Liver (tissue), 9 donors: ENCODE data around the gene BACH1. TPM values are rescaled to one million over a fixed set of nuclear protein-coding genes. Genes with fewer than 3 reads are reported as not detected.

Experiments used
- DNase-seq: peaks from one replicate; pipeline ENCODE4 v3.0.0-alpha.2; 2017; ENCODE audit warnings: low spot score
- H3K27ac ChIP-seq, 2 donors: one replicate each; pipeline ENCODE4 v1.7.0; 2013; ENCODE audit warnings: inconsistent platforms in 2 of 2, low read length in 2 of 2, control low read depth in 1 of 2, low read depth in 1 of 2, mild to moderate bottlenecking in 1 of 2
- H3K27me3 ChIP-seq, 4 donors: one replicate each; pipeline versions ENCODE4 v1.6.1 to v1.7.0; 2013; ENCODE audit warnings: low read length in 3 of 4, inconsistent platforms in 1 of 4, mild to moderate bottlenecking in 1 of 4, moderate library complexity in 1 of 4; ENCODE audit not compliant: control insufficient read depth in 4 of 4, insufficient read depth in 4 of 4
- H3K36me3 ChIP-seq, 4 donors: one replicate each; pipeline versions ENCODE4 v1.6.1 to v1.7.0; 2013; ENCODE audit warnings: low read length in 3 of 4, mild to moderate bottlenecking in 3 of 4, low read depth in 1 of 4, moderate library complexity in 1 of 4; ENCODE audit not compliant: control insufficient read depth in 4 of 4, insufficient read depth in 3 of 4
- H3K4me1 ChIP-seq, 4 donors: one replicate each; pipeline versions ENCODE4 v1.6.1 to v1.7.0; 2013; ENCODE audit warnings: low read length in 3 of 4, mild to moderate bottlenecking in 3 of 4, moderate library complexity in 1 of 4; ENCODE audit not compliant: control insufficient read depth in 4 of 4, insufficient read depth in 4 of 4
- H3K4me3 ChIP-seq, 3 donors: one replicate each; pipeline versions ENCODE4 v1.6.1 to v1.7.0; 2013; ENCODE audit warnings: low read length in 3 of 3, control low read depth in 1 of 3, low read depth in 1 of 3, mild to moderate bottlenecking in 1 of 3
- H3K9ac ChIP-seq, 2 donors: one replicate each; pipeline ENCODE4 v1.7.0; 2013; ENCODE audit warnings: low read length in 2 of 2, mild to moderate bottlenecking in 2 of 2, moderate library complexity in 2 of 2, control low read depth in 1 of 2, low read depth in 1 of 2
- H3K9me3 ChIP-seq, 4 donors: one replicate each; pipeline versions ENCODE4 v1.6.1 to v1.7.0; 2013; ENCODE audit warnings: low read length in 3 of 4; ENCODE audit not compliant: control insufficient read depth in 4 of 4
- EGR1 ChIP-seq, 2 donors: IDR thresholded peaks; 2 replicates each; pipeline ENCODE4 v1.6.1; 2016 to 2018; ENCODE audit warnings: antibody characterized with exemption in 2 of 2, low read depth in 2 of 2
- FOXA1 ChIP-seq: IDR thresholded peaks from 2 replicates; pipeline ENCODE4 v1.6.1; 2016; ENCODE audit warnings: antibody characterized with exemption
- FOXA2 ChIP-seq: IDR thresholded peaks from 2 replicates; pipeline ENCODE4 v1.6.1; 2016; ENCODE audit warnings: antibody characterized with exemption
- GABPA ChIP-seq, 2 donors: IDR thresholded peaks in 1 of 2; conservative IDR thresholded peaks in 1 of 2; 2 replicates each; pipeline ENCODE4 v1.6.1; 2016; ENCODE audit warnings: antibody characterized with exemption in 2 of 2, mild to moderate bottlenecking in 1 of 2, moderate library complexity in 1 of 2
- HNF4A ChIP-seq, 2 donors: conservative IDR thresholded peaks; 2 replicates each; pipeline ENCODE4 v1.6.1; 2016; ENCODE audit warnings: antibody characterized with exemption in 2 of 2, mild to moderate bottlenecking in 2 of 2
- HNF4G ChIP-seq: IDR thresholded peaks from 2 replicates; pipeline ENCODE4 v1.6.1; 2016; ENCODE audit warnings: antibody characterized with exemption
- JUND ChIP-seq, 2 donors: IDR thresholded peaks; 2 replicates each; pipeline ENCODE4 v1.6.1; 2016; ENCODE audit warnings: antibody characterized with exemption in 2 of 2
- NR2F2 ChIP-seq: IDR thresholded peaks from 2 replicates; pipeline ENCODE4 v1.6.1; 2016; ENCODE audit warnings: antibody characterized with exemption
- RAD21 ChIP-seq, 2 donors: IDR thresholded peaks; 2 replicates each; pipeline ENCODE4 v1.6.1; 2016; ENCODE audit warnings: antibody characterized with exemption in 2 of 2, mild to moderate bottlenecking in 2 of 2
- RXRA ChIP-seq, 2 donors: IDR thresholded peaks; 2 replicates each; pipeline ENCODE4 v1.6.1; 2017 to 2018; ENCODE audit warnings: antibody characterized with exemption in 2 of 2, mild to moderate bottlenecking in 1 of 2
- SP1 ChIP-seq: IDR thresholded peaks from 2 replicates; pipeline ENCODE4 v1.6.1; 2018; ENCODE audit warnings: antibody characterized with exemption, mild to moderate bottlenecking
- TAF1 ChIP-seq: conservative IDR thresholded peaks from 2 replicates; pipeline ENCODE4 v1.6.1; 2016; ENCODE audit warnings: antibody characterized with exemption, mild to moderate bottlenecking
- WGBS: extraction: QIAGEN DNeasy Blood & Tissue Kit; methylation state at CpG from one replicate; pipeline ENCODE4 v1.1.7; 2013; 5-methylcytosine and 5-hydroxymethylcytosine counted together
- polyA plus RNA-seq, 2 donors: library from polyadenylated mRNA; stranded (reverse) in 1 of 2; unstranded in 1 of 2; fragments of 200-250 nt in 1 of 2; fragments of >200 nt in 1 of 2; fragmentation: Nextera tagmentation in 1 of 2; extraction: Ambion mirVana in 1 of 2; gene quantifications; one replicate each; pipeline versions ENCODE4 v1.2.1 to v1.2.3, GENCODE V29; 2013 to 2015
- total RNA-seq, 2 donors: library from RNA; depleted of rRNA; stranded (reverse); fragments of >200 nt; gene quantifications; one replicate each; pipeline ENCODE4 v1.2.3, GENCODE V29; 2014
- TF ChIP-seq, protein P1 (sequence below): IDR thresholded peaks from 2 replicates; pipeline ENCODE4 v1.6.1; 2016; ENCODE audit warnings: antibody characterized with exemption
- TF ChIP-seq, protein P2 (sequence below): IDR thresholded peaks from 2 replicates; pipeline ENCODE4 v1.6.1; 2016; ENCODE audit warnings: antibody characterized with exemption
- TF ChIP-seq, protein P3 (sequence below): fragments of 150-350 bp; IDR thresholded peaks from 2 replicates; pipeline ENCODE4 v1.5.1; 2017; ENCODE audit warnings: improper control_type of control experiment, low read depth, low read length; ENCODE audit not compliant: missing input control
- TF ChIP-seq, protein P4 (sequence below): IDR thresholded peaks from 2 replicates; pipeline ENCODE4 v1.6.1; 2016; ENCODE audit warnings: antibody characterized with exemption, mild to moderate bottlenecking
- TF ChIP-seq, protein P5 (sequence below): IDR thresholded peaks from 2 replicates; pipeline ENCODE4 v1.6.1; 2016; ENCODE audit warnings: antibody characterized with exemption
- donor health status: healthy.
- donor health status: healthy.
- donor health status: healthy.
- donor health status: healthy.
- donor health status: healthy.

The BACH1 gene
- total and polyA plus RNA-seq, 4 donors: 7.5 to 47.1 (median 19.9) TPM

DNA sequence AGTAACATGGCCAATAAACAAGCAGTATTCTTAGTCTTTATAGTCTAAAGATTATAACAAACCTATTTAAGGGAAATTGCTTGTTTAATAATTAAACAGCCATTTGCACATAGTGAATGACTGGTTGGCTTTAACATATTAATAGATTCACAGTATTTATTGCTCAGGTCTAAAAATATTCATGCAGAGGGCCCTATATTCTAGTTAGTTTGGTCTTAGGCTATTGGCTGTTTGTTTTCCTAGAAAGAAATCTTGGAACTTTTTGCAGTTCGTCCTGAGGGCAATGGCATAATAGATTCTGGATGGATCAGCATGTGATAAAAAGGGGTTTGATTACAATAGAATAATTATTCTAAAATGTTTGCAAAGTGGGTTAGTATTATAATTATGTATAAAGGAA, 34.7 kb downstream of the BACH1 start:
- H3K4me1 ChIP-seq: peaks cover 0 to 8% (median 0%) of the 10 kb centered on the region in 4 donors
- no peaks in the 10 kb centered on the region for H3K9me3 ChIP-seq
- TF ChIP-seq, protein P1, sequence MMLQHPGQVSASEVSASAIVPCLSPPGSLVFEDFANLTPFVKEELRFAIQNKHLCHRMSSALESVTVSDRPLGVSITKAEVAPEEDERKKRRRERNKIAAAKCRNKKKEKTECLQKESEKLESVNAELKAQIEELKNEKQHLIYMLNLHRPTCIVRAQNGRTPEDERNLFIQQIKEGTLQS: no peak
- TF ChIP-seq RAD21 (IDR thresholded peaks at IDR 0.05) (no peak), GABPA (IDR thresholded peaks at IDR 0.05 in 1 of 2, conservative IDR thresholded peaks at IDR 0.05 in 1 of 2) (no peak), EGR1 (IDR thresholded peaks at IDR 0.05; ENCODE audit: low read depth in 2 of 2) (no peak), JUND (IDR thresholded peaks at IDR 0.05) (no peak), HNF4A (conservative IDR thresholded peaks at IDR 0.05) (no peak), TAF1 (no peak), SP1 (no peak)
- TF ChIP-seq, protein P2, sequence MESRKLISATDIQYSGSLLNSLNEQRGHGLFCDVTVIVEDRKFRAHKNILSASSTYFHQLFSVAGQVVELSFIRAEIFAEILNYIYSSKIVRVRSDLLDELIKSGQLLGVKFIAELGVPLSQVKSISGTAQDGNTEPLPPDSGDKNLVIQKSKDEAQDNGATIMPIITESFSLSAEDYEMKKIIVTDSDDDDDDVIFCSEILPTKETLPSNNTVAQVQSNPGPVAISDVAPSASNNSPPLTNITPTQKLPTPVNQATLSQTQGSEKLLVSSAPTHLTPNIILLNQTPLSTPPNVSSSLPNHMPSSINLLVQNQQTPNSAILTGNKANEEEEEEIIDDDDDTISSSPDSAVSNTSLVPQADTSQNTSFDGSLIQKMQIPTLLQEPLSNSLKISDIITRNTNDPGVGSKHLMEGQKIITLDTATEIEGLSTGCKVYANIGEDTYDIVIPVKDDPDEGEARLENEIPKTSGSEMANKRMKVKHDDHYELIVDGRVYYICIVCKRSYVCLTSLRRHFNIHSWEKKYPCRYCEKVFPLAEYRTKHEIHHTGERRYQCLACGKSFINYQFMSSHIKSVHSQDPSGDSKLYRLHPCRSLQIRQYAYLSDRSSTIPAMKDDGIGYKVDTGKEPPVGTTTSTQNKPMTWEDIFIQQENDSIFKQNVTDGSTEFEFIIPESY: no peak
- TF ChIP-seq, protein P3, sequence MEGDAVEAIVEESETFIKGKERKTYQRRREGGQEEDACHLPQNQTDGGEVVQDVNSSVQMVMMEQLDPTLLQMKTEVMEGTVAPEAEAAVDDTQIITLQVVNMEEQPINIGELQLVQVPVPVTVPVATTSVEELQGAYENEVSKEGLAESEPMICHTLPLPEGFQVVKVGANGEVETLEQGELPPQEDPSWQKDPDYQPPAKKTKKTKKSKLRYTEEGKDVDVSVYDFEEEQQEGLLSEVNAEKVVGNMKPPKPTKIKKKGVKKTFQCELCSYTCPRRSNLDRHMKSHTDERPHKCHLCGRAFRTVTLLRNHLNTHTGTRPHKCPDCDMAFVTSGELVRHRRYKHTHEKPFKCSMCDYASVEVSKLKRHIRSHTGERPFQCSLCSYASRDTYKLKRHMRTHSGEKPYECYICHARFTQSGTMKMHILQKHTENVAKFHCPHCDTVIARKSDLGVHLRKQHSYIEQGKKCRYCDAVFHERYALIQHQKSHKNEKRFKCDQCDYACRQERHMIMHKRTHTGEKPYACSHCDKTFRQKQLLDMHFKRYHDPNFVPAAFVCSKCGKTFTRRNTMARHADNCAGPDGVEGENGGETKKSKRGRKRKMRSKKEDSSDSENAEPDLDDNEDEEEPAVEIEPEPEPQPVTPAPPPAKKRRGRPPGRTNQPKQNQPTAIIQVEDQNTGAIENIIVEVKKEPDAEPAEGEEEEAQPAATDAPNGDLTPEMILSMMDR: no peak
- TF ChIP-seq, protein P4, sequence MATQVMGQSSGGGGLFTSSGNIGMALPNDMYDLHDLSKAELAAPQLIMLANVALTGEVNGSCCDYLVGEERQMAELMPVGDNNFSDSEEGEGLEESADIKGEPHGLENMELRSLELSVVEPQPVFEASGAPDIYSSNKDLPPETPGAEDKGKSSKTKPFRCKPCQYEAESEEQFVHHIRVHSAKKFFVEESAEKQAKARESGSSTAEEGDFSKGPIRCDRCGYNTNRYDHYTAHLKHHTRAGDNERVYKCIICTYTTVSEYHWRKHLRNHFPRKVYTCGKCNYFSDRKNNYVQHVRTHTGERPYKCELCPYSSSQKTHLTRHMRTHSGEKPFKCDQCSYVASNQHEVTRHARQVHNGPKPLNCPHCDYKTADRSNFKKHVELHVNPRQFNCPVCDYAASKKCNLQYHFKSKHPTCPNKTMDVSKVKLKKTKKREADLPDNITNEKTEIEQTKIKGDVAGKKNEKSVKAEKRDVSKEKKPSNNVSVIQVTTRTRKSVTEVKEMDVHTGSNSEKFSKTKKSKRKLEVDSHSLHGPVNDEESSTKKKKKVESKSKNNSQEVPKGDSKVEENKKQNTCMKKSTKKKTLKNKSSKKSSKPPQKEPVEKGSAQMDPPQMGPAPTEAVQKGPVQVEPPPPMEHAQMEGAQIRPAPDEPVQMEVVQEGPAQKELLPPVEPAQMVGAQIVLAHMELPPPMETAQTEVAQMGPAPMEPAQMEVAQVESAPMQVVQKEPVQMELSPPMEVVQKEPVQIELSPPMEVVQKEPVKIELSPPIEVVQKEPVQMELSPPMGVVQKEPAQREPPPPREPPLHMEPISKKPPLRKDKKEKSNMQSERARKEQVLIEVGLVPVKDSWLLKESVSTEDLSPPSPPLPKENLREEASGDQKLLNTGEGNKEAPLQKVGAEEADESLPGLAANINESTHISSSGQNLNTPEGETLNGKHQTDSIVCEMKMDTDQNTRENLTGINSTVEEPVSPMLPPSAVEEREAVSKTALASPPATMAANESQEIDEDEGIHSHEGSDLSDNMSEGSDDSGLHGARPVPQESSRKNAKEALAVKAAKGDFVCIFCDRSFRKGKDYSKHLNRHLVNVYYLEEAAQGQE: no peak
- TF ChIP-seq, protein P5, sequence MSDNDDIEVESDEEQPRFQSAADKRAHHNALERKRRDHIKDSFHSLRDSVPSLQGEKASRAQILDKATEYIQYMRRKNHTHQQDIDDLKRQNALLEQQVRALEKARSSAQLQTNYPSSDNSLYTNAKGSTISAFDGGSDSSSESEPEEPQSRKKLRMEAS: no peak
- no peaks in the 10 kb centered on the region for H3K27me3 ChIP-seq
- H3K4me3 ChIP-seq: no peak overlapping the region
- no peak overlapping the region for H3K27ac ChIP-seq
- no peak overlapping the region for H3K9ac ChIP-seq
- 46% methylated on average over 1 of the region's 1 CpG for WGBS
- no peak for DNase-seq
- peaks cover 3 to 7% (median 5%) of the 10 kb centered on the region in 4 donors for H3K36me3 ChIP-seq

DNA sequence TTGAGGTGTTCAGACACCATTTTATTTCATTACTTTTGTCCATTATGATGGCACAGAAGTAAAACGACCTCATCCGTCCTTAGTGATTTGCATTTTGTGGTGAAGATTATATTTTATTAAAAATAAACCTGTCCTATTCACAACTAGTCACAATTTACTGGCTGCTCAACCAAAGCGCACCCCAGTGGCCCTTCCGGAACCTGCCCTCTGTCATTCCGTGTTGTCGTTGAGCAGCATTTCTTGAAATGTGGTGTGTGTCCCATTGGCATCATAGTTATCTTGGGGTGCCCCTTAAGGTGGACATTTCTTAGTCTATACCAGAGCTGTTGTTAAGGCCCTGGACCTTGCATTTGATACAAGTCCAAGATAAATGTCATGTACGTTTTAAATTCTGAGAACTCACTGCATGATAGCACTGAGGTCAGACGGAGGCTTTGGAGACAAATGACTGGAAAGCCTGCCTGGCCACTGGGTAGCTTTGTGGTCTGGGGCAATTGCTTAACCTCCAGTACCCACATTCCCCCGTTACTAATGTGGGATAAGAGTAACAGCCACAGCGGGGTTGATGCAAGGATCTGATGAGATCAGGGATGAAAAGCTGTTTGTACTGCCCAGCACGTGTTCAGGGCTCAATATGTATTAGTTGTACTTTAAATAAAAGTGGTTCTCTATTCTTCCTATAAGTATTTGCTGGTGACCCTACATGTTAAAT, 36.2 kb downstream of the BACH1 start:
- Histone ChIP-seq H3K4me3 (no peak overlapping the region), H3K36me3 (peaks cover 0 to 7% (median 4%) of the 10 kb centered on the region in 4 donors), H3K9ac (no peak overlapping the region), H3K27me3 (no peaks in the 10 kb centered on the region), H3K27ac (no peak overlapping the region), H3K4me1 (peaks cover 0 to 8% (median 0%) of the 10 kb centered on the region in 4 donors), H3K9me3 (no peaks in the 10 kb centered on the region)
- no peak for TF ChIP-seq FOXA2
- TF ChIP-seq NR2F2: no peak
- TF ChIP-seq GABPA (IDR thresholded peaks at IDR 0.05 in 1 of 2, conservative IDR thresholded peaks at IDR 0.05 in 1 of 2): no peak
- TF ChIP-seq, protein P4: no peak
- TF ChIP-seq FOXA1: no peak
- TF ChIP-seq, protein P1: no peak
- TF ChIP-seq RXRA (IDR thresholded peaks at IDR 0.05): no peak
- no peak for TF ChIP-seq HNF4G
- no peak for TF ChIP-seq SP1
- TF ChIP-seq HNF4A (conservative IDR thresholded peaks at IDR 0.05): no peak
- TF ChIP-seq, protein P5: no peak
- no peak for TF ChIP-seq TAF1
- 88% methylated on average over 11 of the region's 11 CpGs for WGBS
- DNase-seq: no peak
